GM12874 (cell line): ENCODE results near the gene ASXL2.

Experiments
- CTCF ChIP-seq: IDR thresholded peaks from 2 replicates; pipeline ENCODE4 v1.5.1; 2011; ENCODE audit warnings: low read depth, mild to moderate bottlenecking, control low read depth, low read length, moderate library complexity; ENCODE audit not compliant: insufficient read depth

The ASXL2 gene

GRCh38 chr2:25912851-25913695 is 34.8 kb upstream of the ASXL2 start:
- TF ChIP-seq CTCF: no peak

GRCh38 chr2:25905126-25905525 is 26.8 kb upstream of the ASXL2 start:
- no peak for TF ChIP-seq CTCF

- no peak for TF ChIP-seq CTCF
Measured at GRCh38 chr2:25903216-25903776, 25.0 kb upstream of the ASXL2 start.

GRCh38 chr2:25899404-25899970 is 21.2 kb upstream of the ASXL2 start:
- TF ChIP-seq CTCF: no peak

- TF ChIP-seq CTCF: no peak
Measured at GRCh38 chr2:25897506-25897905, 19.2 kb upstream of the ASXL2 start.

- no peak for TF ChIP-seq CTCF
Measured at GRCh38 chr2:25895610-25896009, 17.3 kb upstream of the ASXL2 start.

- no peak for TF ChIP-seq CTCF
Measured at GRCh38 chr2:25895018-25895417, 16.7 kb upstream of the ASXL2 start.
